Lower leg skin (tissue), 3 donors: ENCODE measurements around the gene RAB14.

Experiments
- CTCF ChIP-seq, 3 donors: fragments of 450-650 bp; IDR thresholded peaks; one replicate each; pipeline ENCODE4 v1.5.1; 2016; ENCODE audit warnings: antibody characterized with exemption in 3 of 3, mild to moderate bottlenecking in 3 of 3, moderate library complexity in 2 of 3
- POLR2A ChIP-seq, 2 donors: fragments of 450-650 bp; IDR thresholded peaks; one replicate each; pipeline ENCODE4 v1.6.1; 2016 to 2017; ENCODE audit warnings: antibody characterized with exemption in 2 of 2, mild to moderate bottlenecking in 1 of 2, moderate library complexity in 1 of 2

- TF ChIP-seq CTCF (IDR thresholded peaks at IDR 0.05) (no peak), POLR2A (IDR thresholded peaks at IDR 0.05) (no peak)
Measured at GRCh38 chr9:121219530-121219929, 17.9 kb upstream of the RAB14 start.
